Measurements from ENCODE around the gene SLC9A9. TPM values are rescaled to one million over a fixed set of nuclear protein-coding genes. Genes with fewer than 3 reads are reported as not detected.

Gene SLC9A9
- total and polyA plus RNA-seq, 9 of the 15 experiments (the other 6 are each of a cell fraction or from before 2014, with no cell fraction given) = 0.03 to 0.13 TPM; not detected in 7

GRCh38 chr3:143298886-143299535, 549.3 kb downstream of the SLC9A9 start:
- H3K79me2 ChIP-seq (ENCODE audit: control insufficient read depth, insufficient read depth, low read length) = no peaks in the 10 kb centered on the region
- WGBS (ENCODE audit: insufficient coverage, low coverage, missing lambda C conversion rate) = 66% methylated on average over 3 of the region's 5 CpGs
- no peaks in the 10 kb centered on the region for H3K36me3 ChIP-seq (ENCODE audit: control insufficient read depth, insufficient read depth, low read length)
- no peaks in the 10 kb centered on the region for H3K27me3 ChIP-seq (ENCODE audit: control insufficient read depth in 2 of 2, insufficient read depth in 2 of 2, low read length in 2 of 2)
- in situ Hi-C loops (cut with MboI) = no loop called here
- FAIRE-seq = no peak
- H3K4me1 ChIP-seq (replicated peaks in 1 of 2; ENCODE audit: control insufficient read depth in 2 of 2, insufficient read depth in 2 of 2, low read length in 2 of 2) = peaks cover 7 to 21% of the 10 kb centered on the region in 2 experiments; a peak in 3 of 5 replicates
- no TSS peak for BruUV-seq (replicated peaks)
- peak overlapping the region; percentile 27; the same call in 1 of the 2 replicates for H2AFZ ChIP-seq (ENCODE audit: low read depth, low read length)
- H3K9ac ChIP-seq (ENCODE audit: insufficient read depth in 1 of 2, low read depth in 2 of 2, low read length in 2 of 2) = no peak overlapping the region
- no peaks in the 10 kb centered on the region for H4K20me1 ChIP-seq (replicated peaks; ENCODE audit: control insufficient read depth, insufficient read depth, low read length)
- TF ChIP-seq ZSCAN29 (IDR thresholded peaks at IDR 0.05) (no peak), KLF10 (CRISPR knock-in tag; IDR thresholded peaks at IDR 0.05) (no peak), ZNF707 (CRISPR knock-in tag; conservative IDR thresholded peaks at IDR 0.05) (no peak), SAP30 (IDR thresholded peaks at IDR 0.05; ENCODE audit: borderline replicate concordance, insufficient read depth, low read depth, low read length, poor library complexity, severe bottlenecking) (no peak)
- TF ChIP-seq, protein P1, sequence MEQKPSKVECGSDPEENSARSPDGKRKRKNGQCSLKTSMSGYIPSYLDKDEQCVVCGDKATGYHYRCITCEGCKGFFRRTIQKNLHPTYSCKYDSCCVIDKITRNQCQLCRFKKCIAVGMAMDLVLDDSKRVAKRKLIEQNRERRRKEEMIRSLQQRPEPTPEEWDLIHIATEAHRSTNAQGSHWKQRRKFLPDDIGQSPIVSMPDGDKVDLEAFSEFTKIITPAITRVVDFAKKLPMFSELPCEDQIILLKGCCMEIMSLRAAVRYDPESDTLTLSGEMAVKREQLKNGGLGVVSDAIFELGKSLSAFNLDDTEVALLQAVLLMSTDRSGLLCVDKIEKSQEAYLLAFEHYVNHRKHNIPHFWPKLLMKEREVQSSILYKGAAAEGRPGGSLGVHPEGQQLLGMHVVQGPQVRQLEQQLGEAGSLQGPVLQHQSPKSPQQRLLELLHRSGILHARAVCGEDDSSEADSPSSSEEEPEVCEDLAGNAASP (IDR thresholded peaks at IDR 0.05) = no peak
- DNase-seq (ENCODE audit: extremely low read depth in 1 of 4, low spot score in 3 of 4) = no peak
- H3K4me2 ChIP-seq (ENCODE audit: insufficient read depth, low read length) = no peak overlapping the region
- no peak overlapping the region for H3K4me3 ChIP-seq
- H3K9me3 ChIP-seq (replicated peaks; ENCODE audit: control insufficient read depth, insufficient read depth, low read depth, low read length) = no peaks in the 10 kb centered on the region
- intact Hi-C loops (cut with micrococcal nuclease) = no loop called here
- ChIA-PET CTCF (ENCODE audit: low intra/inter-chr PET ratio) (no interaction called here), POLR2A (interaction anchor here (0.6 kb wide), 1 partner anchor 250 kb away, joined by 3 read pairs; no protein-coding TSS in a partner anchor)
- no peak overlapping the region for H3K27ac ChIP-seq (ENCODE audit: extremely low read depth, low read depth, low read length)
- ATAC-seq = no peak
- H3K9me1 ChIP-seq (ENCODE audit: control insufficient read depth, insufficient read depth, low read length) = no peaks in the 10 kb centered on the region
